Measurements from ENCODE around the gene LAPTM5. TPM values are rescaled to one million over a fixed set of nuclear protein-coding genes. Genes with fewer than 3 reads are reported as not detected.

LAPTM5 gene
- total RNA-seq, 1 donor from 2014 or later = 214 TPM

GRCh38 chr1:30740251-30741238, 17.0 kb downstream of the LAPTM5 start:
- peak overlapping the region; percentile 81 for H3K27ac Mint-ChIP-seq
- H3K4me1 Mint-ChIP-seq (ENCODE audit: low read depth) = peaks cover 78% of the 10 kb centered on the region
- intact Hi-C loops (cut with micrococcal nuclease) = loop anchor here (5.0 to 10.0 kb wide), 2 partner anchors 1022 to 1026 kb away; partner anchors contain the start of gene ADGRB2
- H3K9me3 Mint-ChIP-seq = peaks cover 3% of the 10 kb centered on the region
- peaks cover 67% of the 10 kb centered on the region for H3K36me3 Mint-ChIP-seq (ENCODE audit: low read depth)
- H3K27me3 Mint-ChIP-seq (ENCODE audit: insufficient read depth) = no peaks in the 10 kb centered on the region
- peak overlapping the region; percentile 51 for H3K4me3 Mint-ChIP-seq
- no peak for DNase-seq (ENCODE audit: low spot score)

GRCh38 chr1:30739601-30740000, 18.0 kb downstream of the LAPTM5 start:
- Mint-ChIP-seq H3K9me3 (peaks cover 3% of the 10 kb centered on the region), H3K4me3 (no peak overlapping the region), H3K36me3 (ENCODE audit: low read depth) (peaks cover 73% of the 10 kb centered on the region), H3K27ac (no peak overlapping the region), H3K4me1 (ENCODE audit: low read depth) (peaks cover 68% of the 10 kb centered on the region), H3K27me3 (ENCODE audit: insufficient read depth) (no peaks in the 10 kb centered on the region)
- intact Hi-C loops (cut with micrococcal nuclease) = no loop called here
- DNase-seq (ENCODE audit: low spot score) = no peak

- Mint-ChIP-seq H3K4me1 (ENCODE audit: low read depth) (peaks cover 62% of the 10 kb centered on the region), H3K27ac (peak overlapping the region; percentile 80), H3K36me3 (ENCODE audit: low read depth) (peaks cover 75% of the 10 kb centered on the region), H3K27me3 (ENCODE audit: insufficient read depth) (no peaks in the 10 kb centered on the region), H3K9me3 (peaks cover 3% of the 10 kb centered on the region), H3K4me3 (no peak overlapping the region)
- intact Hi-C loops (cut with micrococcal nuclease) = no loop called here
- no peak for DNase-seq (ENCODE audit: low spot score)
Measured at GRCh38 chr1:30738715-30739559, 18.6 kb downstream of the LAPTM5 start.

- Mint-ChIP-seq H3K27me3 (ENCODE audit: insufficient read depth) (no peaks in the 10 kb centered on the region), H3K4me3 (no peak overlapping the region), H3K9me3 (peaks cover 3% of the 10 kb centered on the region), H3K27ac (peak overlapping the region; percentile 80), H3K4me1 (ENCODE audit: low read depth) (peaks cover 54% of the 10 kb centered on the region), H3K36me3 (ENCODE audit: low read depth) (peaks cover 75% of the 10 kb centered on the region)
- intact Hi-C loops (cut with micrococcal nuclease) = no loop called here
- no peak for DNase-seq (ENCODE audit: low spot score)
Measured at GRCh38 chr1:30738040-30738714, 19.4 kb downstream of the LAPTM5 start.

- Mint-ChIP-seq H3K4me3 (no peak overlapping the region), H3K4me1 (ENCODE audit: low read depth) (peaks cover 47% of the 10 kb centered on the region), H3K27ac (peak overlapping the region; percentile 40), H3K36me3 (ENCODE audit: low read depth) (peaks cover 80% of the 10 kb centered on the region), H3K9me3 (peaks cover 3% of the 10 kb centered on the region), H3K27me3 (ENCODE audit: insufficient read depth) (no peaks in the 10 kb centered on the region)
- intact Hi-C loops (cut with micrococcal nuclease) = no loop called here
- no peak for DNase-seq (ENCODE audit: low spot score)
Measured at GRCh38 chr1:30737357-30738039, 20.1 kb downstream of the LAPTM5 start.

GRCh38 chr1:30735668-30736498, 21.7 kb downstream of the LAPTM5 start:
- intact Hi-C loops (cut with micrococcal nuclease) = no loop called here
- Mint-ChIP-seq H3K36me3 (ENCODE audit: low read depth) (peaks cover 68% of the 10 kb centered on the region), H3K27ac (peak overlapping the region; percentile 31), H3K4me3 (no peak overlapping the region), H3K9me3 (peaks cover 3% of the 10 kb centered on the region), H3K4me1 (ENCODE audit: low read depth) (peaks cover 41% of the 10 kb centered on the region), H3K27me3 (ENCODE audit: insufficient read depth) (no peaks in the 10 kb centered on the region)
- no peak for DNase-seq (ENCODE audit: low spot score)

GRCh38 chr1:30735124-30735523, 22.4 kb downstream of the LAPTM5 start:
- Mint-ChIP-seq H3K36me3 (ENCODE audit: low read depth) (peaks cover 61% of the 10 kb centered on the region), H3K4me1 (ENCODE audit: low read depth) (peaks cover 33% of the 10 kb centered on the region), H3K4me3 (no peak overlapping the region), H3K27me3 (ENCODE audit: insufficient read depth) (no peaks in the 10 kb centered on the region), H3K9me3 (peaks cover 3% of the 10 kb centered on the region), H3K27ac (peak overlapping the region; percentile 67)
- DNase-seq (ENCODE audit: low spot score) = no peak
- intact Hi-C loops (cut with micrococcal nuclease) = no loop called here

GRCh38 chr1:30734580-30734979, 23.0 kb downstream of the LAPTM5 start:
- Mint-ChIP-seq H3K4me3 (no peak overlapping the region), H3K27me3 (ENCODE audit: insufficient read depth) (no peaks in the 10 kb centered on the region), H3K9me3 (peaks cover 3% of the 10 kb centered on the region), H3K4me1 (ENCODE audit: low read depth) (peaks cover 30% of the 10 kb centered on the region), H3K36me3 (ENCODE audit: low read depth) (peaks cover 58% of the 10 kb centered on the region), H3K27ac (peak overlapping the region; percentile 67)
- DNase-seq (ENCODE audit: low spot score) = no peak
- intact Hi-C loops (cut with micrococcal nuclease) = no loop called here

GRCh38 chr1:30734106-30734505, 23.5 kb downstream of the LAPTM5 start:
- Mint-ChIP-seq H3K9me3 (peaks cover 3% of the 10 kb centered on the region), H3K27me3 (ENCODE audit: insufficient read depth) (no peaks in the 10 kb centered on the region), H3K27ac (no peak overlapping the region), H3K36me3 (ENCODE audit: low read depth) (peaks cover 53% of the 10 kb centered on the region), H3K4me3 (no peak overlapping the region), H3K4me1 (ENCODE audit: low read depth) (peaks cover 26% of the 10 kb centered on the region)
- no peak for DNase-seq (ENCODE audit: low spot score)
- intact Hi-C loops (cut with micrococcal nuclease) = no loop called here

GRCh38 chr1:30733493-30733892, 24.1 kb downstream of the LAPTM5 start:
- peaks cover 21% of the 10 kb centered on the region for H3K4me1 Mint-ChIP-seq (ENCODE audit: low read depth)
- no peaks in the 10 kb centered on the region for H3K27me3 Mint-ChIP-seq (ENCODE audit: insufficient read depth)
- intact Hi-C loops (cut with micrococcal nuclease) = loop anchor here (1.0 kb wide), 1 partner anchor 10 kb away; no protein-coding TSS in a partner anchor
- H3K9me3 Mint-ChIP-seq = no peaks in the 10 kb centered on the region
- H3K36me3 Mint-ChIP-seq (ENCODE audit: low read depth) = peaks cover 47% of the 10 kb centered on the region
- DNase-seq (ENCODE audit: low spot score) = no peak
- H3K27ac Mint-ChIP-seq = no peak overlapping the region
- H3K4me3 Mint-ChIP-seq = no peak overlapping the region

GRCh38 chr1:30732277-30732996, 25.1 kb downstream of the LAPTM5 start:
- Mint-ChIP-seq H3K27ac (peak overlapping the region; percentile 59), H3K36me3 (ENCODE audit: low read depth) (peaks cover 38% of the 10 kb centered on the region), H3K9me3 (no peaks in the 10 kb centered on the region), H3K27me3 (ENCODE audit: insufficient read depth) (no peaks in the 10 kb centered on the region), H3K4me3 (no peak overlapping the region), H3K4me1 (ENCODE audit: low read depth) (peaks cover 22% of the 10 kb centered on the region)
- DNase-seq (ENCODE audit: low spot score) = no peak
- intact Hi-C loops (cut with micrococcal nuclease) = no loop called here
